Epithelial cell of esophagus (primary cell): ENCODE measurements around the gene FBXW9.

Source experiments
- DNase-seq: peaks from one replicate; pipeline ENCODE4 v3.0.0; 2010; ENCODE audit warnings: low read depth
- H3K4me3 ChIP-seq: 2 replicates; pipeline ENCODE4 v1.5.1; 2011; ENCODE audit warnings: mild to moderate bottlenecking, low read length, control low read depth
- TF ChIP-seq, protein P1 (sequence below): IDR thresholded peaks from 2 replicates; pipeline ENCODE4 v1.5.1; 2011; ENCODE audit warnings: low read depth, mild to moderate bottlenecking, low read length, control low read depth, inconsistent platforms; ENCODE audit not compliant: insufficient read depth; ENCODE audit errors: missing control alignments

Gene FBXW9

GRCh38 chr19:12664406-12665280, 31.8 kb downstream of the FBXW9 start:
- no peak overlapping the region for H3K4me3 ChIP-seq
- DNase-seq = no peak
- TF ChIP-seq, protein P1, sequence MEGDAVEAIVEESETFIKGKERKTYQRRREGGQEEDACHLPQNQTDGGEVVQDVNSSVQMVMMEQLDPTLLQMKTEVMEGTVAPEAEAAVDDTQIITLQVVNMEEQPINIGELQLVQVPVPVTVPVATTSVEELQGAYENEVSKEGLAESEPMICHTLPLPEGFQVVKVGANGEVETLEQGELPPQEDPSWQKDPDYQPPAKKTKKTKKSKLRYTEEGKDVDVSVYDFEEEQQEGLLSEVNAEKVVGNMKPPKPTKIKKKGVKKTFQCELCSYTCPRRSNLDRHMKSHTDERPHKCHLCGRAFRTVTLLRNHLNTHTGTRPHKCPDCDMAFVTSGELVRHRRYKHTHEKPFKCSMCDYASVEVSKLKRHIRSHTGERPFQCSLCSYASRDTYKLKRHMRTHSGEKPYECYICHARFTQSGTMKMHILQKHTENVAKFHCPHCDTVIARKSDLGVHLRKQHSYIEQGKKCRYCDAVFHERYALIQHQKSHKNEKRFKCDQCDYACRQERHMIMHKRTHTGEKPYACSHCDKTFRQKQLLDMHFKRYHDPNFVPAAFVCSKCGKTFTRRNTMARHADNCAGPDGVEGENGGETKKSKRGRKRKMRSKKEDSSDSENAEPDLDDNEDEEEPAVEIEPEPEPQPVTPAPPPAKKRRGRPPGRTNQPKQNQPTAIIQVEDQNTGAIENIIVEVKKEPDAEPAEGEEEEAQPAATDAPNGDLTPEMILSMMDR = no peak

DNA sequence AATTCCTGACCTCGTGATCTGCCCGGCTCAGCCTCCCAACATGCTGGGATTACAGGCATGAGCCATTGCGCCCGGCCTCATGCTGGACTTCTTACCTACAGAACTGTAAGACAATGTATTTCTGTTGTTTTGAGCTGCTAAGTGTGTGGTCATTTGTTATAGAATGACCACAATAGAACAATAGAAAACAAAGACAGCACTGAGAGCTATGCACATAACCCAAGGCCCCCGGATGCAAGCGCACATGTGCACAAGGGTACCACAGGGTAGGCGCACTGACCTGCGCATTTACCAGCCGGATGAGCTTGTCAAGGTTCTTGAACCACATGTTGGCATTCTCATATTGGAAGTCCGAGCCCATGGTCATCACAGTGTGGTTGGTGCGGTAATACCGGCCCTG, 35.5 kb downstream of the FBXW9 start:
- no peak for DNase-seq
- H3K4me3 ChIP-seq = no peak overlapping the region
- TF ChIP-seq, protein P1 = no peak

GRCh38 chr19:12657966-12658365, 38.5 kb downstream of the FBXW9 start:
- DNase-seq = no peak
- no peak overlapping the region for H3K4me3 ChIP-seq
- TF ChIP-seq, protein P1 = no peak

DNA sequence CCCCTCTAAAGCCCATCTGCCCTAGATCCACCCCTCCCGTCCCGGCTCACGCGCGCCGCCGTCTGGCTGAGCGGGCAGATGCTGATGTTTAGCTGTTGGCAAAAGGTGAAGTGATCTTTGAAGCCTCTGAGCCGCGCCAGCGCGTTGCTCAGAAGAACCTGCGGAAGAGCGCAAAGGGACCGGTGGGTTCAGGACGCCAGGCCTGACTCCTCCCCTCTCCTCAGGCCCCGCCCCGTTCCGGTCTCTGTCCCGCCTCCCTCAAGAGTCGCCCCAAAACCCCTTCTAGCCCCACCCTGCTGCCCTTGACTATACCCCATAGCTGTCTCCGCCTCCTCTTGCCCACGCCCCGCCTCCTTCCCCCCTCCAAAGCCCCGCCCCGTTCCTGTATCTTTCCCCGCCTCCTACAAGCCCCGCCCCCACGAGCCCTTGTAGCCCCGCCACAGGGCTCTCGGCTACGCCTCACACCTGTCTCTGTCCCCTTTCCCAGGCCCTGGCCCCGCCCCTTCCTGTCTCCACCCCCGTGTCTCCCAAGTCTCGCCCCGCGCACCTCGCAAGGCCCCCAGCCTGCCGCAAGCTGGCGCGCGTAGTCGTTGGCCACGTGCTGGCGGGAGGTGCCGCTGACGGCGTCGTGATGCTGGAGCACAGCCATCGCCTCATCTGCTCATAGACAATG, 39.4 kb downstream of the FBXW9 start:
- TF ChIP-seq, protein P1 = no peak
- DNase-seq = no peak
- H3K4me3 ChIP-seq = no peak overlapping the region

GRCh38 chr19:12655546-12655945, 40.9 kb downstream of the FBXW9 start:
- H3K4me3 ChIP-seq = no peak overlapping the region
- TF ChIP-seq, protein P1 = no peak
- DNase-seq = no peak

DNA sequence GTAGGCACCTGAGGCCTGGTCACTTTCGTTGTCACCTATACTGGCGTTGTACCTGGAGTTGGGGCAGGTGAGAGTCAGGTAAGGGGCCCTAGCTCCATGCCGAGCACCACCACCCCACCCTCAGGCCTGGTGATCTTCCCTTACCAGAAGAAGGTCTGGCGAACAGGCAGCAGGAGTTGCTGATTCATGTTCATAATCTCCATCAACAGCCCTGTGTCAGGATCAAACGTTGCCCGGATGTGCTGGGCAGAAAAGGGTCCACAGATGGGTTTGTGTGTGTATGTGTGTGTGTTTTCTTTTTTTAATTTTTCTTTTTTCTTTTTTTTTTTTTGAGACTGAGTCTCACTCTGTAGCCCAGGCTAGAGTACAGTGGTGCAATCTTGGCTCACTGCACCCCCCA, 44.2 kb downstream of the FBXW9 start:
- TF ChIP-seq, protein P1 = no peak
- no peak overlapping the region for H3K4me3 ChIP-seq
- no peak for DNase-seq

- DNase-seq = no peak
- TF ChIP-seq, protein P1 = no peak
- H3K4me3 ChIP-seq = no peak overlapping the region
Measured at GRCh38 chr19:12649941-12650340, 46.5 kb downstream of the FBXW9 start.
